NCI-H2081 (cell line): Measurements from ENCODE around the gene PRKACA.
"Not testable (repeated sequence)": the region's sequence is repeated elsewhere in the genome, so short reads cannot be mapped to it uniquely, and the experiment has no call there.

ENCODE experiments used
- DNase-seq, 2 experiments: peaks; one replicate each; lab custom pipeline; 2025; lab: John Stamatoyannopoulos, UW

The PRKACA gene

GRCh38 chr19:14048443-14049153 lies 69.0 kb downstream of the PRKACA start:
- DNase-seq, result peak; percentile 24

- not testable (repeated sequence) for DNase-seq
These were observed 69.7 kb downstream of the PRKACA start for GRCh38 chr19:14047866-14048265.

GRCh38 chr19:14042659-14043608 lies 74.6 kb downstream of the PRKACA start:
- DNase-seq, result peak; percentile 46 to 50
